GM19043 (cell line): ENCODE data around the gene ADCY6.

Source experiments
- ATAC-seq: cut with Tn5 transposase; IDR thresholded peaks from one replicate; pipeline ENCODE4 v1.9.1; 2021; ENCODE audit warnings: low read depth; ENCODE audit not compliant: unreplicated experiment

Gene ADCY6

GRCh38 chr12:48786591-48787544 lies 2.0 kb downstream of the ADCY6 start:
- no peak for ATAC-seq

GRCh38 chr12:48783432-48783831 lies 5.5 kb downstream of the ADCY6 start:
- no peak for ATAC-seq

GRCh38 chr12:48782457-48783395 lies 6.2 kb downstream of the ADCY6 start:
- no peak for ATAC-seq

- no peak for ATAC-seq
Measured at GRCh38 chr12:48781750-48782456, 7.0 kb downstream of the ADCY6 start.

- no peak for ATAC-seq
Measured at GRCh38 chr12:48780381-48781025, 8.4 kb downstream of the ADCY6 start.

- ATAC-seq, result no peak
Measured at GRCh38 chr12:48779869-48780268, 9.0 kb downstream of the ADCY6 start.

- no peak for ATAC-seq
Measured at GRCh38 chr12:48777501-48778400, 11.1 kb downstream of the ADCY6 start.

GRCh38 chr12:48776956-48777355 lies 11.9 kb downstream of the ADCY6 start:
- ATAC-seq, result no peak

GRCh38 chr12:48775991-48776649 lies 12.8 kb downstream of the ADCY6 start:
- no peak for ATAC-seq

- ATAC-seq, result no peak
Measured at GRCh38 chr12:48775299-48775698, 13.6 kb downstream of the ADCY6 start.

GRCh38 chr12:48774516-48774915 lies 14.4 kb downstream of the ADCY6 start:
- no peak for ATAC-seq

- no peak for ATAC-seq
Measured at GRCh38 chr12:48773686-48774085, 15.2 kb downstream of the ADCY6 start.

GRCh38 chr12:48771588-48772112 lies 17.2 kb downstream of the ADCY6 start:
- no peak for ATAC-seq

GRCh38 chr12:48770756-48771155 lies 18.1 kb downstream of the ADCY6 start:
- ATAC-seq, result no peak

- ATAC-seq, result no peak
Measured at GRCh38 chr12:48768736-48769135, 20.2 kb downstream of the ADCY6 start.

- no peak for ATAC-seq
Measured at GRCh38 chr12:48768147-48768546, 20.7 kb downstream of the ADCY6 start.

- no peak for ATAC-seq
Measured at GRCh38 chr12:48767521-48767920, 21.4 kb downstream of the ADCY6 start.

GRCh38 chr12:48767047-48767446 lies 21.8 kb downstream of the ADCY6 start:
- ATAC-seq, result no peak
